ENCODE measurements around the gene YIPF3. TPM values are rescaled to one million over a fixed set of nuclear protein-coding genes. Genes with fewer than 3 reads are reported as not detected.
"Not testable (repeated sequence)": the region's sequence is repeated elsewhere in the genome, so short reads cannot be mapped to it uniquely, and the experiment has no call there.

YIPF3 gene
- total and polyA plus RNA-seq, 2 experiments from 2014 or later = 190 to 252 TPM

DNA sequence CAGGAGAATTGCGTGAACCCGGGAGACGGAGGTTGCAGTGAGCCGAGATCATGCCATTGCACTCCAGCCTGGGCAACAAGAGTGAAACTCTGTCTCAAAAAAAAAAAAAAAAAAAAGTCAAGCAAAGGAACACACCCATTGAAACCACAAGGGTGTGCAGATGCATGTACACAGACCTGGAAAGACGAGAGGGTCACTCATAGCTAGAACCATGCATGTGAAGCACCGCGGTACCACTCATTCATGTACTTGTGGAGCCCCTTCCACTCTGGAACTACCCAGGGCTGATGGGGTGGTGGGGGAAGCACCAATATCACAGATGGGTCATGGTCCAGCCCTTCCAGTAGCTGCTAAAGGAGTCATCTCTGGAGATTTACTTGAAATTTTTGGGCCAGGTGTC is 46.8 kb downstream of the YIPF3 start:
- no peak overlapping the region for H3K4me3 ChIP-seq
- no peaks in the 10 kb centered on the region for H3K79me2 ChIP-seq (ENCODE audit: insufficient read depth)
- no peaks in the 10 kb centered on the region for H3K4me1 ChIP-seq (ENCODE audit: insufficient read depth)
- H2AFZ ChIP-seq = no peak overlapping the region
- H3K9ac ChIP-seq = no peak overlapping the region
- no peaks in the 10 kb centered on the region for H3K27me3 ChIP-seq (replicated peaks; ENCODE audit: insufficient read depth)
- TF ChIP-seq EZH2phosphoT487 (IDR thresholded peaks at IDR 0.05; ENCODE audit: insufficient read depth, low read depth) (no peak), EZH2 (IDR thresholded peaks at IDR 0.05; ENCODE audit: insufficient read depth, poor library complexity, severe bottlenecking) (no peak)
- H3K9me3 ChIP-seq (ENCODE audit: low read depth) = no peaks in the 10 kb centered on the region
- WGBS, 2 experiments (ENCODE audit: low coverage in 1 of 2, low lambda C conversion rate in 2 of 2, missing lambda C conversion rate in 2 of 2) = 83% methylated on average over 7 of the region's 7 CpGs
- no peaks in the 10 kb centered on the region for H3F3A ChIP-seq (ENCODE audit: insufficient read depth)
- H3K9me2 ChIP-seq (ENCODE audit: insufficient read depth) = no peaks in the 10 kb centered on the region
- DNase-seq = no peak
- no peaks in the 10 kb centered on the region for H4K20me1 ChIP-seq (ENCODE audit: insufficient read depth)
- H3K27ac ChIP-seq = no peak overlapping the region
- no peak overlapping the region for H3K4me2 ChIP-seq (ENCODE audit: unreplicated experiment)
- H3K36me3 ChIP-seq (ENCODE audit: low read depth) = no peaks in the 10 kb centered on the region
- in situ Hi-C loops (cut with MboI) = no loop called here

DNA sequence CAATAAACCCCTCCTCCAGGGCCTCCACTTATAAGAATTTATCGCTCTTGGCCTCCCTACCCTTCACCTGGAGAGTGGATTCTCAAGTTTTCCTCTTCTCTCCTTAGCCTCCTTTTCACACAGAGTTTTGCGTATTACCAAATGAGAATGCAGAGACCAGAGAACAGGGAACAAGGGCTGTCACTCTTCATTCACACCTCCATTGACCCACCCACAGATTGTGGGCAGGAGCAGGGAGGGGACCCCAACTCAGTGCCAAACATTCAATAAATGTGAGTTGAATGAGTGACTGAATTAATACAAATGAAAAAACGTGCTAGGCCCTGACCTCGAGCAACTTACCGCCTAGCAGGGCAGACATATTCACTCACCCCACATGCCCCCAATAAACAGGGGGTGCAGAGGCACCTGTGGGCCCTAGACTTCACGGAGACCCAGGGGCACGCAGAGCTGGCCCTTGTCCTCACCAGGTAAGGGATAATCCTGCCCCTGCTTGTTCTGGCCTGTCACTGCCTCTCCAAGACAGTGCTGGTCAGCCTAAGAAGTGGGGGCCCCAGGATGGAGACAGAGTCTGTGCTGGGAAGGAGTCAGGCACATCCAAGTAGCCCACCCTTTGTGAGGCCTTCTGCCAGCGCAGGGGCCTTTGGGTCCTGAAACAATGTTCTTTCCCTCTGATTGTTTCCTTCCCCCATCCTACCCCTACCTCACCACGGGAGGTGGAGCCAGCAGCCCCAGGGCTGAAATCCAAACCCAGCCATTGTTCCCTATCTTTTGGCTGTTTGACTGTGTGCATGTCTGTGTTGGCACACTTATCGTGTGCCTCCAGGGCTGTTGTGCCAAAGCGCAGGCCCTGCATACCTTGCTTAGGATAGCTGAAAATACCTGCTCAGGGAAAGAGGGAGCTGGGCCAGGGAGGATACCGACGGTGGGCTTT is 47.7 kb downstream of the YIPF3 start:
- no peak overlapping the region for H3K4me3 ChIP-seq
- no peaks in the 10 kb centered on the region for H3K4me1 ChIP-seq (ENCODE audit: insufficient read depth)
- TF ChIP-seq EZH2 (IDR thresholded peaks at IDR 0.05; ENCODE audit: insufficient read depth, poor library complexity, severe bottlenecking) (no peak), EZH2phosphoT487 (IDR thresholded peaks at IDR 0.05; ENCODE audit: insufficient read depth, low read depth) (no peak)
- DNase-seq = no peak
- H3K9me3 ChIP-seq (ENCODE audit: low read depth) = no peaks in the 10 kb centered on the region
- no peaks in the 10 kb centered on the region for H3K27me3 ChIP-seq (replicated peaks; ENCODE audit: insufficient read depth)
- H2AFZ ChIP-seq = no peak overlapping the region
- H3K4me2 ChIP-seq (ENCODE audit: unreplicated experiment) = no peak overlapping the region
- no peak overlapping the region for H3K9ac ChIP-seq
- in situ Hi-C loops (cut with MboI) = no loop called here
- no peaks in the 10 kb centered on the region for H4K20me1 ChIP-seq (ENCODE audit: insufficient read depth)
- 47 to 50% methylated on average over 13 of the region's 13 CpGs for WGBS, 2 experiments (ENCODE audit: low coverage in 1 of 2, low lambda C conversion rate in 2 of 2, missing lambda C conversion rate in 2 of 2)
- H3K79me2 ChIP-seq (ENCODE audit: insufficient read depth) = no peaks in the 10 kb centered on the region
- H3F3A ChIP-seq (ENCODE audit: insufficient read depth) = no peaks in the 10 kb centered on the region
- no peaks in the 10 kb centered on the region for H3K9me2 ChIP-seq (ENCODE audit: insufficient read depth)
- H3K36me3 ChIP-seq (ENCODE audit: low read depth) = no peaks in the 10 kb centered on the region
- no peak overlapping the region for H3K27ac ChIP-seq

DNA sequence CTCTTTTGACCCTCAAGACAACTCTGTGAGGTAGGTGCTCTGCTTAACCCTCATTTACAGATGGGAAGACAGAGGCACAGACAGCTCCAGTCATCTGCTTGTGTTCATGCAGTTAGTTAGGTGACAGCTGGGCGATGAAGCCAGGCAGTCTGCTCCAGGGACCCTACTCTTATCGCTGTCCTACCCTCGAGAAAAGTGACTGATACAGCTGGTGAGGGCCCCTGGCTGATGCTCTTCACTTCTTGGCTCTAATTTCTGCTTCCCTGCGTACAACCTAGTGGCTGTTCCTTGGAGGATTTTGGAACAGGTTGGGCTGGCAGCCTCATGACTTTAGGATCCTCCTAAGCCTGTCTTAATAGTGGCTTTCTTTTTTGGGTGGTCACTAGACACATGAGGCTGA is 48.5 kb downstream of the YIPF3 start:
- in situ Hi-C loops (cut with MboI) = no loop called here
- no peak for DNase-seq
- H2AFZ ChIP-seq = no peak overlapping the region
- no peaks in the 10 kb centered on the region for H3F3A ChIP-seq (ENCODE audit: insufficient read depth)
- WGBS, 2 experiments (ENCODE audit: low coverage in 1 of 2, low lambda C conversion rate in 2 of 2, missing lambda C conversion rate in 2 of 2) = 58 to 65% methylated on average over 4 of the region's 4 CpGs
- TF ChIP-seq EZH2phosphoT487 (IDR thresholded peaks at IDR 0.05; ENCODE audit: insufficient read depth, low read depth) = no peak
- TF ChIP-seq EZH2 (IDR thresholded peaks at IDR 0.05; ENCODE audit: insufficient read depth, poor library complexity, severe bottlenecking) = no peak
- H3K4me3 ChIP-seq = no peak overlapping the region
- H3K4me2 ChIP-seq (ENCODE audit: unreplicated experiment) = no peak overlapping the region
- no peaks in the 10 kb centered on the region for H4K20me1 ChIP-seq (ENCODE audit: insufficient read depth)
- no peaks in the 10 kb centered on the region for H3K9me2 ChIP-seq (ENCODE audit: insufficient read depth)
- H3K27ac ChIP-seq = no peak overlapping the region
- H3K9me3 ChIP-seq (ENCODE audit: low read depth) = no peaks in the 10 kb centered on the region
- H3K9ac ChIP-seq = no peak overlapping the region
- no peaks in the 10 kb centered on the region for H3K4me1 ChIP-seq (ENCODE audit: insufficient read depth)
- H3K36me3 ChIP-seq (ENCODE audit: low read depth) = no peaks in the 10 kb centered on the region
- H3K79me2 ChIP-seq (ENCODE audit: insufficient read depth) = no peaks in the 10 kb centered on the region
- no peaks in the 10 kb centered on the region for H3K27me3 ChIP-seq (replicated peaks; ENCODE audit: insufficient read depth)

DNA sequence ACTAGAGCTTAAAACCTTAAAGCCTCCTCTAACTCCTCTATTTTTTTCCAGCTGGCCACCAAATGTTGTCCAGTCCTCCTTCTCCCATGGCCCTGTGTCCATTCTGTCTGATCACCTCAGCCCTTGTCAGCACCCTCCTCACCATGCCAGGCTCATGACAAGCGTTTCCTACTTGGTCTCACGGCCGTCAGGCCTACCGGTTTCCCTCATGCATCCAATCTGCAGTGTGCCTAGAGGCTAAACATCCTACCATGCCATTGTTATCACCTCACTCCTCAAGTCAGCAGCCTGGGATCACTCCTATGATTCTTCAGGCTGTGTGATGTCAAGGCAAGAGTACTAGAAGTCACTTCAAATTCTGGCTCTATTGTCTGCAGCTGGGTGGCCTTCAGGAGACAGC is 49.0 kb downstream of the YIPF3 start:
- H3K36me3 ChIP-seq (ENCODE audit: low read depth) = no peaks in the 10 kb centered on the region
- H3K9me3 ChIP-seq (ENCODE audit: low read depth) = no peaks in the 10 kb centered on the region
- in situ Hi-C loops (cut with MboI) = no loop called here
- no peak overlapping the region for H3K4me3 ChIP-seq
- no peak overlapping the region for H3K4me2 ChIP-seq (ENCODE audit: unreplicated experiment)
- H2AFZ ChIP-seq = no peak overlapping the region
- no peak overlapping the region for H3K9ac ChIP-seq
- no peaks in the 10 kb centered on the region for H3K79me2 ChIP-seq (ENCODE audit: insufficient read depth)
- no peak for DNase-seq
- no peaks in the 10 kb centered on the region for H3K9me2 ChIP-seq (ENCODE audit: insufficient read depth)
- H3K27me3 ChIP-seq (replicated peaks; ENCODE audit: insufficient read depth) = no peaks in the 10 kb centered on the region
- no peaks in the 10 kb centered on the region for H3F3A ChIP-seq (ENCODE audit: insufficient read depth)
- 46 to 59% methylated on average over 4 of the region's 4 CpGs for WGBS, 2 experiments (ENCODE audit: low coverage in 1 of 2, low lambda C conversion rate in 2 of 2, missing lambda C conversion rate in 2 of 2)
- TF ChIP-seq EZH2 (IDR thresholded peaks at IDR 0.05; ENCODE audit: insufficient read depth, poor library complexity, severe bottlenecking) (no peak), EZH2phosphoT487 (IDR thresholded peaks at IDR 0.05; ENCODE audit: insufficient read depth, low read depth) (no peak)
- no peak overlapping the region for H3K27ac ChIP-seq
- H3K4me1 ChIP-seq (ENCODE audit: insufficient read depth) = no peaks in the 10 kb centered on the region
- no peaks in the 10 kb centered on the region for H4K20me1 ChIP-seq (ENCODE audit: insufficient read depth)

DNA sequence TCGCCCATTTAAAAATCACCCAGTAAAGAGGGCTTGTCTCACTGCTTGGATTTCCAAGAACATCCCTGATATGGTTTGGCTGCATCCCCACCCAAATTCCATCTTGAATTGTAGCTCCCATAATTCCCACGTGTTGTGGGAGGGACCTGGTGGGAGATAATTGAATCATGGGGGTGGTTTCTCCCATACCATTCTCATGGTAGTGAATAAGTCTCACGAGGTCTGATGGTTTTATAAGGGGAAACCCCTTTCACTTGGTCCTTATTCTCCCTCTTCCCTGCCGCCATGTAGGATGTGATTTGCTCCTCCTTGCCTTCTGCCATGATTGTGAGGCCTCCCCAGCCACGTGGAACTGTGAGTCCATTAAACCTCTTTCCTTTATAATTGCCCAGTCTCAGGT is 49.5 kb downstream of the YIPF3 start:
- DNase-seq; H2AFZ ChIP-seq; H3F3A ChIP-seq (ENCODE audit: insufficient read depth): not testable (repeated sequence)

More for the DNA sequence above, 49.5 kb downstream of the YIPF3 start:
- H3K9me2 ChIP-seq (ENCODE audit: insufficient read depth); H3K27me3 ChIP-seq (replicated peaks; ENCODE audit: insufficient read depth); H3K27ac ChIP-seq; H4K20me1 ChIP-seq (ENCODE audit: insufficient read depth); in situ Hi-C loops (cut with MboI); H3K4me3 ChIP-seq; H3K4me1 ChIP-seq (ENCODE audit: insufficient read depth); H3K79me2 ChIP-seq (ENCODE audit: insufficient read depth); H3K9ac ChIP-seq; H3K9me3 ChIP-seq (ENCODE audit: low read depth); H3K36me3 ChIP-seq (ENCODE audit: low read depth); H3K4me2 ChIP-seq (ENCODE audit: unreplicated experiment): not testable (repeated sequence)
- 36 to 39% methylated on average over 5 of the region's 5 CpGs for WGBS, 2 experiments (ENCODE audit: low coverage in 1 of 2, low lambda C conversion rate in 2 of 2, missing lambda C conversion rate in 2 of 2)
